Naive thymus-derived CD8-positive, alpha-beta T cell (primary cell): ENCODE measurements around the gene DOHH. TPM values are rescaled to one million over a fixed set of nuclear protein-coding genes. Genes with fewer than 3 reads are reported as not detected.
"Not testable (repeated sequence)": the region's sequence is repeated elsewhere in the genome, so short reads cannot be mapped to it uniquely, and the experiment has no call there.

Source experiments
- ATAC-seq, 2 donors: fragments of 150-1000 bp; cut with Tn5 transposase in 1 of 2; sonication (Bioruptor Pico), chemical (Tn5 transposase) in 1 of 2; 1 replicate in 1 of 2; 2 replicates in 1 of 2; pipeline ENCODE4 v1.10.0; 2021; ENCODE audit warnings: mild to moderate bottlenecking in 2 of 2, moderate library complexity in 2 of 2
- POLR2A ChIA-PET: fragments of 350-600 bp; sonication (Branson Sonifier 250); formaldehyde crosslinking; loops from one replicate; lab custom pipeline; 2021; ENCODE audit warnings: antibody characterized with exemption; lab: Charles Lee
- DNase-seq, 10 donors: peaks; one replicate each; pipeline versions ENCODE4 v3.0.0 to v3.0.0-alpha.2; 2020 to 2022
- H3K27ac Mint-ChIP-seq, 10 donors: one replicate each; pipeline ENCODE4 v1.8.0; 2020 to 2022; ENCODE audit warnings: mild to moderate bottlenecking in 10 of 10, mixed read lengths in 10 of 10, moderate library complexity in 4 of 10, inconsistent platforms in 1 of 10
- H3K27me3 Mint-ChIP-seq, 5 donors: one replicate each; pipeline ENCODE4 v1.8.0; 2021 to 2022; ENCODE audit warnings: mixed read lengths in 5 of 5
- H3K36me3 Mint-ChIP-seq, 3 donors: one replicate each; pipeline ENCODE4 v1.8.0; 2020 to 2022; ENCODE audit warnings: mixed read lengths in 3 of 3, mild to moderate bottlenecking in 2 of 3, inconsistent platforms in 1 of 3
- H3K4me1 Mint-ChIP-seq, 4 donors: one replicate each; pipeline ENCODE4 v1.8.0; 2021 to 2022; ENCODE audit warnings: mixed read lengths in 4 of 4
- H3K4me3 Mint-ChIP-seq, 10 donors: one replicate each; pipeline ENCODE4 v1.8.0; 2020 to 2022; ENCODE audit warnings: mild to moderate bottlenecking in 10 of 10, mixed read lengths in 10 of 10, moderate library complexity in 6 of 10, inconsistent platforms in 1 of 10
- H3K9me3 Mint-ChIP-seq, 9 donors: one replicate each; pipeline ENCODE4 v1.8.0; 2020 to 2022; ENCODE audit warnings: mixed read lengths in 9 of 9, mild to moderate bottlenecking in 3 of 9, inconsistent platforms in 1 of 9, moderate library complexity in 1 of 9
- polyA plus RNA-seq, 3 donors: library from polyadenylated mRNA; unstranded; fragments of 300-500 nt; fragmentation: Illumina TruSeq; gene quantifications; one replicate each; pipeline ENCODE4 v1.2.3, GENCODE V29; 2021
- total RNA-seq, 8 experiments: library from RNA in 2 of 8; stranded (reverse) in 2 of 8; gene quantifications; one replicate each; pipeline ENCODE4 v1.2.3 and lab custom pipeline; 2021 to 2026

Gene DOHH
- total and polyA plus RNA-seq, 5 experiments from 2014 or later = 6.5 to 15.5 (median 6.9) TPM

DNA sequence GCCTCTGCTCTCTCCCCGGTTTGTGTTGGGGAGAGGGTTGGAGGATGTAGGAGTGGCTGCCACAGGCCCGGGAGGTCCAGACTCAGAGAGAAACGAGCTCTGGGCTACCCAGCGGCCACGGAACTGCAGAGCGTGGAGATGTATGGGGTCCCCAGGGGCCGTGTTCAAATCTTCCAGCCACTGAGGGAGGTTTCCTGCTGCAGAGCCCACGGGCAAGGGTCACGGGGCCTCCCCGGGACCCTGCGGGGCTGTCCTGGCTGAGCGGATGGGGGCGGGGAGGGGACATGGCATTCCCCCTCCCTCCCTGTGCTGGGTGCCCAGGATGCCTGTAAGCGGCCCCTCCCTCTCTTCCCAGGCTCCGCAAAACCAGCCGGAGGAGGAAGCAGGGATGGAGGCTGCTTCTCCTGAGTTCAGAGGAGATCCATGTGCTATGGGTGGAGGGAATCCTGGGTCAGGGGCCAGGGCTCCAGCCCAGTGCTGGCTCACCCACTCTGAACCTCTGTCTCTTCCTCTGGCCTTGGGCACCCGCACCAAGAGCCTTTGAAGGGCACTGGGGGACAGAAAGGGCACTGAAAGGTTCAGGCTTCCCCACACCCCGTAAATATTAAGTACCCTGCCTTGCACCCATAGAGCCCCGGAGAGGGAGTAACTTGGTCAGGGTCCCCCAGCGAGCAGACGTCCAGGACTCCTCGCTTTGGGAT lies 42.8 kb downstream of the DOHH start:
- Mint-ChIP-seq H3K9me3 (no peaks in the 10 kb centered on the region), H3K4me3 (no peak overlapping the region), H3K4me1 (peaks cover 0 to 4% (median 1%) of the 10 kb centered on the region in 4 donors), H3K27me3 (no peaks in the 10 kb centered on the region), H3K27ac (no peak overlapping the region), H3K36me3 (peaks cover 0 to 22% (median 0%) of the 10 kb centered on the region in 3 donors)
- POLR2A ChIA-PET = no interaction called here
- ATAC-seq (no peak), DNase-seq (no peak)

DNA sequence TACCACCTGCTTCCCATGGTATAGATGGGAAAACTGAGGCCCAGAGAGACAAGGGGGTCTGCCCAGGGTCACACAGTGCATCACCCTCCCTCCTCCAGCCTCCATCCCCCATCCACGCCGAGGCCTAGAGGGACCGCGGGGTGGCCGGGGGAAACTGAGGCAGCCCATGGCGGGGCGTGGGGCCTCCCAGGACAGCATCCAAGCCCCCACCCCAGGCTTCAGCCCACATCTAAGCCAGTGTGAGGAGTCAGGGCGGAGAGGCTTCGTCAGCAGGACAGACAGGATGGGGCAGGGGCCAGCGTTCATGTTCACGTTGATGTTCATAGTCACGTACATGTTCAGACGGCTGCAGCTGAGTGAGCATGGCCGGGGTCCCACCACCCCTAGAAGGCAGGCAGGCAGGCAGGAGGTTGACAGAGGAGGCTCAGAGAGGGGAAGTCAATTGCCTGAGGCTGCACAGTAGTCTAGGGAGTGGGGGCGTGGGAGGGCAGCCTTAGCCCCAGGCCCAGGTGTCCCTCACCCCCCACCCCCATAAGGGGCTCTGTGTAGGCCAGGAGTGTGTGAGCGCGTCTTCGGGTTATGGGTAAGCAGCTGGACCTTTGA lies 43.4 kb downstream of the DOHH start:
- H3K9me3 Mint-ChIP-seq = no peaks in the 10 kb centered on the region
- DNase-seq (no peak), ATAC-seq (no peak)
- no peak overlapping the region for H3K4me3 Mint-ChIP-seq
- no peaks in the 10 kb centered on the region for H3K27me3 Mint-ChIP-seq
- peak overlapping the region in 2 of 10 donors; percentile 17 to 82 for H3K27ac Mint-ChIP-seq
- POLR2A ChIA-PET = no interaction called here
- peaks cover 0 to 4% (median under 1%) of the 10 kb centered on the region in 4 donors for H3K4me1 Mint-ChIP-seq
- peaks cover 0 to 24% (median 0%) of the 10 kb centered on the region in 3 donors for H3K36me3 Mint-ChIP-seq

DNA sequence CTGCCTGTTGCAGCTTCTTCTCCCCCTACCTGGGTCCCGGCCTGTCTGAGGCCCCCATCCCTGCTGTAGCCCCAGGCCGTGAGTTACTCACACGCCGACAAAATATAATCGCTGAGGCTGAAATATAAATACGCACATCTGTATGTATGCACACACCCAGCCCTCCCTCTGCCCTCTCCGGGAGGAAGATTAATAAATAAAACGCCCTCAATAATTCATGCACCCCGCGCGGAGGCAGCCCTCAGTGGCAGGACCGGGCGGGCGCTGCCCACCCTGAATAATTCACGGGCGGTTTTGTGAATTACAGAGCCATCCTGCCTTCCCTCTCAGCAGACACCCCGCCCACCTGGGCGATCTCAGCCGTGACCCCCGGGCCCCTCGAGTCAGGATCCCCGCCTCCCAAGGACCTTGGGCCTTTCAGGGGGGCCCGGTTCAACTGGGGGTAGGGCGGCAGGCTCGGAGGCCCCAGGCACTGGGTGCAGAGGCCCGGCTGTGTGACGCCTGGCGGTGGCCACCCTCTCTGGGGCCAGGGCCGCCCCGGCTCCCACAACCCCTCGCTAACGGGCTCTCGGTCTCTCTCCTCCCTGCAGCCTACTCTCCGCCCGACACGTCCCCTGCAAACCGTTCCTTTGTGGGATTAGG lies 44.4 kb downstream of the DOHH start:
- Mint-ChIP-seq H3K27me3 (no peaks in the 10 kb centered on the region), H3K9me3 (no peaks in the 10 kb centered on the region), H3K27ac (no peak overlapping the region), H3K4me1 (peaks cover 0 to 4% (median under 1%) of the 10 kb centered on the region in 4 donors), H3K36me3 (peaks cover 0 to 31% (median 2%) of the 10 kb centered on the region in 3 donors), H3K4me3 (no peak overlapping the region)
- DNase-seq (no peak), ATAC-seq (no peak)
- POLR2A ChIA-PET = no interaction called here

DNA sequence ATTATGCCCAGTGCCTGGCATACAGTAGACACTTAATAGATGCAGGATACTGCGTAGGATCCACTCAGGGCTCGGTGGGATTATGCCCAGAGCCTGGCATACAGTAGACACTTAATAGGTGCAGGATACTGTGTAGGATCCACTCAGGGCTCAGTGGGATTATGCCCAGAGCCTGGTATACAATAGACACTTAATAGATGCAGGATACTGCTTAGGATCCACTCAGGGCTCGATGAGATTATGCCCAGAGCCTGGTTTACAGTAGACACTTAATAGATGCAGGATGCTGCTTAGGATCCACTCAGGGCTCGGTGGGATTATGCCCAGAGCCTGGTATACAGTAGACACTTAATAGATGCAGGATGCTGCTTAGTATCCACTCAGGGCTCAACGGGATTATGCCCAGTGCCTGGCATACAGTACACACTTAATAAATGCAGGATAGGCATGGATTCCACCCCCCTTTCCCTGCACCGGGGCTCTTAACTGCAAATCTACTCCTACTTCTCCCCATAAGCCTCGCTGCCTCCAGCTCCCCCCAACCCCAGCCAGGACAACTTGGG lies 45.0 kb downstream of the DOHH start:
- Mint-ChIP-seq H3K36me3 (peaks cover 0 to 33% (median 7%) of the 10 kb centered on the region in 3 donors), H3K27me3 (no peaks in the 10 kb centered on the region), H3K9me3 (no peaks in the 10 kb centered on the region), H3K4me1 (peaks cover 0 to 4% (median under 1%) of the 10 kb centered on the region in 4 donors), H3K4me3 (no peak overlapping the region), H3K27ac (peak overlapping the region in 1 of 10 donors; percentile 11)
- POLR2A ChIA-PET = no interaction called here
- no peak for DNase-seq
- ATAC-seq = no peak

DNA sequence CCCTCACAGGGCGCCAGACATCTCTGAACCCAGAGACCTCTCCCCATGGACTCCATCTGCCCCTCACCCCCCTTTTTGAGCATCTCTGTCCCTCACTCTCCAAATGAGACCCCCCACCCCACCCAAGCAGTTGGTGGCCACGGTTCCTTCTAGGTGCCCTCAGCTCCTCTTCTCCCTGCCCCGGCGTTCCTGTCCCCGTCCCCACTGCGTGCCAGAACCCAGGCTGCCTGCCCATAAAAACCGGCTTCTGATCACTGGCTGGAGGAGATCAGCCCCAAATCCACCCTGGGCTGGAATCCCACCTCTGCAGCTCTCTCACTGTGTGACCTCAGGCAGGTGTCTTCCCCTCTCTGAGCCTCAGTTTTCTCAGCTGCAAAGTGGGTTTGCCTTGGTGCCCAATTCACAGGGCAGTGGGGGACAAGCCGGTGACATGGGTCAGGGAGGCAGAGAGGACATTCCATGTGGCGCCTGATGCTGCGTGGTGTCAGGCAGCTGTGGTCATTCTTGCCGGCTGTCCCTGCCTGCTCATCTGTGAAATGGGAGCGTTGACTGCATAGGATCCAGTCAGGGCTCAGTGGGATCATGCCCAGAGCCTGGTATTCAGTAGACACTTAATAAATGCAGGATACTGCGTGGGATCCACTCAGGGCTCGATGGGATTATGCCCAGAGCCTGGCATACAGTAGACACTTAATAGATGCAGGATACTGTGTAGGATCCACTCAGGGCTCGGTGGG lies 45.6 kb downstream of the DOHH start:
- no peak for ATAC-seq
- Mint-ChIP-seq H3K36me3 (peaks cover 0 to 33% (median 9%) of the 10 kb centered on the region in 3 donors), H3K27ac (no peak overlapping the region), H3K4me3 (no peak overlapping the region), H3K27me3 (no peaks in the 10 kb centered on the region), H3K9me3 (no peaks in the 10 kb centered on the region), H3K4me1 (peaks cover 0 to 4% (median under 1%) of the 10 kb centered on the region in 4 donors)
- no peak for DNase-seq
- POLR2A ChIA-PET = no interaction called here

DNA sequence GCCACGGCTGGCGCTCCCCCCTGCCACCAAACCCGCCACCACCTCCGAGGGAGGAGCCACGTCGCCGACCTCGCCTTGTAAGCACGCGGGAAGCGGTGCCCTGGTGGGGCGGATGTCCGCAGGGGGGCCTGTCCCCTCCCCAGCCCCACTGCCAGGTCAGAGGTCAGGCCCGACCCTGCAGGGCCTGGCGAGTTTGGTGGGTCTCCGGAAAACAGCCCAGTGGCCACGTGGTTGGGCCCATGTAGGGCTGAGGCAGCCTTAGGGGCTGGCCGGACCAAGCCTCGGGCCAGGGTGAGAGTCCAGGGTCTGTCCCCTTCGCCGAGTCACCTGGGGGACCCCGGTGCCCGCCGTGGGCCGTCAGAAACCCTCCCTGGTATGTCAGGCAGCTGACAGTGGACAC lies 46.6 kb downstream of the DOHH start:
- H3K27ac Mint-ChIP-seq = no peak overlapping the region
- POLR2A ChIA-PET = no interaction called here
- no peak for DNase-seq
- H3K9me3 Mint-ChIP-seq = no peaks in the 10 kb centered on the region
- H3K4me1 Mint-ChIP-seq = peaks cover 0 to 3% (median under 1%) of the 10 kb centered on the region in 4 donors
- H3K27me3 Mint-ChIP-seq = no peaks in the 10 kb centered on the region
- H3K4me3 Mint-ChIP-seq = no peak overlapping the region
- peaks cover 0 to 36% (median 9%) of the 10 kb centered on the region in 3 donors for H3K36me3 Mint-ChIP-seq
- ATAC-seq = no peak

DNA sequence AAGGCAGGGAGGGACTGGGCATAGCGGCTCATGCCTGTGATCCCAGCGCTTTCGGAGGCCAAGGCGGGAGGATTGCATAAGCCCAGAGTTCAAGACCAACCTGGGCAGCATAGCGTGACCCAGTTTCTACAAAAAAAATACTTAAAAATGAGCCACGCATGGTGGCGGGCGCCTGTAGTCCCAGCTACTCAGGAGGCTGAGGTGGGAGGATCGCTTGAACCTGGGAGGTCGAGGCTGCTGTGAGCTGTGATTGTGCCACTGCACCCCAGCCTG lies 47.6 kb downstream of the DOHH start:
- ATAC-seq, H3K4me3 Mint-ChIP-seq, H3K9me3 Mint-ChIP-seq, POLR2A ChIA-PET, H3K4me1 Mint-ChIP-seq, DNase-seq, H3K27ac Mint-ChIP-seq, H3K27me3 Mint-ChIP-seq: not testable (repeated sequence)
- peaks cover 0 to 36% (median 9%) of the 10 kb centered on the region in 3 donors for H3K36me3 Mint-ChIP-seq

DNA sequence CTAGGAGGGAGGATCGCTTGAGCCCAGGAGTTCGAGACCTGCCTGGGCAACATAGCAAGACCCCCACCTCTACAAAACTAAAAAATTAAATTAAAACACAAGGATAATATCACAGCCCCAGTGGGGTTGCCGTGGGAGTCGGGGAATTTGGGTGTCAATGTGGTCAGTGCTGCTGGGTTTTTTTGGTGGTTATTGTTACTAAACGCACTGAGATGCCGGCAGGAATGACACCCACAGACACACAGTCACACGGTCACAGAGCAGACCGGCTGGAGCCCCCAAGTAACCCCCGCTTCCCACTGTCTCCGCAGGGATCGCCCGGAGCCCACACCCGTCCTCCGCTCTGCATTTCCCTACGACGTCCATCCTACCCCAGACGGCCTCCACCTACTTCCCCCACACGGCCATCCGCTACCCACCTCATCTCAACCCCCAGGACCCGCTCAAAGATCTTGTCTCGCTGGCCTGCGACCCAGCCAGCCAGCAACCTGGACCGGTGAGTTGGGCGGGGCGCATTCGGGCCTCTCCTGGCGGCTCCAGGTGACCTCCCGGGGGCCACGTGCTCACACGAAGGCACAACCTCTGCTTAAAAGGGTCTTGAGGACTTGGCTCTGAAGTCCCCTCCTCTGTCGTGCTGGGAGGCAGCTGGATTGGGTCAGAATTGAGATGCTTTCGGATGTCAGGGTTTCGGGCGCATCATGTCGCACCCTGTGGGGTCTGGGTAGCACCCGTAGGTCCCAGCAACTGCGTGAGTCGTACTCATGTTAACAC lies 48.1 kb downstream of the DOHH start:
- POLR2A ChIA-PET = interaction anchor here (0.7 kb wide), 1 partner anchor 12 kb away, joined by 3 read pairs; no protein-coding TSS in a partner anchor
- no peak overlapping the region for H3K27ac Mint-ChIP-seq
- DNase-seq = no peak
- no peaks in the 10 kb centered on the region for H3K9me3 Mint-ChIP-seq
- no peak overlapping the region for H3K4me3 Mint-ChIP-seq
- no peak for ATAC-seq
- H3K27me3 Mint-ChIP-seq = no peaks in the 10 kb centered on the region
- peaks cover 0 to 2% (median 0%) of the 10 kb centered on the region in 4 donors for H3K4me1 Mint-ChIP-seq
- peaks cover 0 to 36% (median 9%) of the 10 kb centered on the region in 3 donors for H3K36me3 Mint-ChIP-seq

DNA sequence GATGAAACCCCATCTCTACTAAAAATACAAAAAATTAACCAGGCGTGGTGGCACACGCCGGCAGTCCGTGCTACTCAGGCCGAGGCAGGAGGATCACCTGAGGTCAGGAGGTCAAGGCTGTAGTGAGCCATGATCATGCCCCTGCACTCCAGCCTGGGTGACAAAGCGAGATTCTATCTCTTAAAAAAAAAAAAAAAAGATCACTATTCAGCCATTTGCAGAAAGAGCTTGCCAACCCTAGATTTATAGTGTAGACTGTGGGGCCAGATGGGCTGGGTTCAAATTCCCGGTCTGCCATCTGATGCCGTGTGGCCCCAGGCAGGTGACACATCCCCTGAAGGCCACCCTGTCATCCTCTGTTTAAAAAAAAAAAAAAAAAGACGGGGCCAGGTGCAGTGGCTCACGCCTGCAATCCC lies 49.0 kb downstream of the DOHH start:
- DNase-seq = no peak
- Mint-ChIP-seq H3K36me3 (peaks cover 0 to 36% (median 9%) of the 10 kb centered on the region in 3 donors), H3K9me3 (no peaks in the 10 kb centered on the region), H3K27me3 (no peaks in the 10 kb centered on the region), H3K4me3 (no peak overlapping the region), H3K27ac (no peak overlapping the region), H3K4me1 (no peaks in the 10 kb centered on the region)
- no peak for ATAC-seq
- POLR2A ChIA-PET = interaction anchor here (0.7 kb wide), 2 partner anchors 8 to 13 kb away, joined by 3 read pairs; no protein-coding TSS in a partner anchor

DNA sequence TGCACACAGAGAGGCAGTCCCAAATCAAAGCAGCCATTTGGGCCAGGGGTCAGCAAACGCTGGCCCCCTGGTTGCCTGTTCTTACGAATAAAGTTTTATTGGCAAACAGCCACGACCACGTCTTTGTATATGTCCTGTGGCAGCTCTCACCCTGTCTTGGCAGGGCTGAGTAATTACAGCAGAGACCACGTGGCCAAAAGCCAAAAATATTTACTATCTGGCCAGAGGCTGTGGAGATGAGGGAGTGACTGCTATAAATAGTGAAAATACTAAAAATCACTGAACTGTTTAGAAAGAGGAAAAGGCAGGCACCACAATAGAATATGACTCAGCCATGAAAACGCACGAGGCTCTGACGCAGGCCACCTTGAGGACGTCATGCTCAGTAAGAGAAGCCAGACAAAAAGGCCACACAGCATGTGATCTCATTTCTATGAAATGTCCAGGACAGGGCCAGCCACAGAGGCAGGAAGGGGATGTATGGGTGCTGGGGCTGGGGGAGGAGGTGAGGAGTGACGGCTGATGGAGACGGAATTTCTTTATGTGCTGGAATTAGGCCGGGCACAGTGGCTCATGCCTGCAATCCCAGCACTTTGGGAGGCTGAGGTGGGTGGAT lies 49.6 kb downstream of the DOHH start:
- no peak for DNase-seq
- no peaks in the 10 kb centered on the region for H3K4me1 Mint-ChIP-seq
- H3K36me3 Mint-ChIP-seq = peaks cover 0 to 37% (median 9%) of the 10 kb centered on the region in 3 donors
- POLR2A ChIA-PET = no interaction called here
- H3K27ac Mint-ChIP-seq = peak overlapping the region in 1 of 10 donors; percentile 48
- no peak for ATAC-seq
- H3K27me3 Mint-ChIP-seq = no peaks in the 10 kb centered on the region
- H3K4me3 Mint-ChIP-seq = no peak overlapping the region
- no peaks in the 10 kb centered on the region for H3K9me3 Mint-ChIP-seq

DNA sequence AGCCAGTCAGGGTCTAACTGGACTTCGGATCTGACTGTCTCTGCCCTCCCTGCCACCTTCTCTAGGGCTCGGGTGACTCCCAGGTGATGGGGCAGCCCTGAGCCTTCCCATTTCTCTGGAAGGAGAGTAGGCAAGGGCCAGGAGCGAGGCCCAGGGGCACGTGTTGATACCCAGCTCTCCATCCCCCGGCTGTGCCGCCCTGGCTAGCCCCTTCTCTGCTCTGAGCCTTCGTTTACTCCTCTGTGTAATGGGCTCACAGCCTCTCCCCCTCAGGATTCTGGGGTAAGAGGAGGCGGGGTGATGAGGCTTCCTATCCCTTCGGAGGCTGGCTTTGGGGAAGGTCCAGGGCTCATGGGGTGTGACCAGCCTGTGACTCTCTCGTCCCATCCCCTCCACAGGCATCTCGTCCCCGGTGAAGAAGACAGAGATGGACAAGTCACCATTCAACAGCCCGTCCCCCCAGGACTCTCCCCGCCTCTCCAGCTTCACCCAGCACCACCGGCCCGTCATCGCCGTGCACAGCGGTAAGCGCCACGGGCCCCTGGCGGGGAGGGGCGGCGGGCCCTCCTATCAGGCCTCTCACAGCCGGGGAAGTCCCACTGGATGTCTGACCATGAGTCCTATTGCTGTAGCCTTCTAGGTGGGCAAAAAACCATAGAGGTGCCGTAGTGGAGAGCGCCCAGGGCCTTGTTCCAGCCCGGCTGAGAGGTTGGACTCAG lies 51.7 kb downstream of the DOHH start:
- H3K27me3 Mint-ChIP-seq = no peaks in the 10 kb centered on the region
- peaks cover 0 to 34% (median 9%) of the 10 kb centered on the region in 3 donors for H3K36me3 Mint-ChIP-seq
- H3K4me3 Mint-ChIP-seq = no peak overlapping the region
- DNase-seq (no peak), ATAC-seq (no peak)
- POLR2A ChIA-PET = no interaction called here
- H3K9me3 Mint-ChIP-seq = no peaks in the 10 kb centered on the region
- peaks cover 3 to 11% (median 5%) of the 10 kb centered on the region in 4 donors for H3K4me1 Mint-ChIP-seq
- no peak overlapping the region for H3K27ac Mint-ChIP-seq
